Spleen (tissue), 7 donors: ENCODE results near the gene DEPDC5.

ENCODE experiments used
- CTCF ChIP-seq, 11 experiments: fragments of 200-600 bp in 7 of 11; fragments of 450-650 bp in 4 of 11; sonication (generic) in 4 of 11; IDR thresholded peaks in 8 of 11; conservative IDR thresholded peaks in 3 of 11; 1 replicate in 7 of 11; 2 replicates in 4 of 11; pipeline versions ENCODE4 v1.4.0 to v1.8.0; 2016 to 2021; ENCODE audit warnings: antibody characterized with exemption in 11 of 11, inconsistent platforms in 4 of 11, mild to moderate bottlenecking in 1 of 11
- POLR2A ChIP-seq, 3 donors: fragments of 450-650 bp; IDR thresholded peaks; one replicate each; pipeline ENCODE4 v1.5.1; 2017; ENCODE audit warnings: antibody characterized with exemption in 3 of 3, mild to moderate bottlenecking in 1 of 3
- POLR2AphosphoS5 ChIP-seq, 3 donors: sonication (generic); formaldehyde crosslinking; IDR thresholded peaks; one replicate each; pipeline ENCODE4 v1.5.1; 2017; ENCODE audit warnings: antibody characterized with exemption in 3 of 3
- donor health status: DM: no; HTN: no; CAD: no; lungs with moderate emphysema.
- donor health status: DM: no; HTN: no; CAD: no.
- donor health status: DM: no; HTN: no; CAD: no.

GRCh38 chr22:31892080-31892433 is 138.2 kb downstream of the DEPDC5 start:
- no peak for TF ChIP-seq CTCF (IDR thresholded peaks at IDR 0.05 in 8 of 11, conservative IDR thresholded peaks at IDR 0.05 in 3 of 11)
- TF ChIP-seq POLR2A (IDR thresholded peaks at IDR 0.05), result no peak
- no peak for TF ChIP-seq POLR2AphosphoS5 (IDR thresholded peaks at IDR 0.05)
